ENCODE results near the gene NPAS2. TPM values are rescaled to one million over a fixed set of nuclear protein-coding genes. Genes with fewer than 3 reads are reported as not detected.

NPAS2 gene
- total RNA-seq, 2 experiments from 2014 or later: 5.8 to 5.9 TPM

- CTCF ChIA-PET: no interaction called here
- H3K36me3 Mint-ChIP-seq (ENCODE audit: low read depth): peaks cover 21% of the 10 kb centered on the region
- no peaks in the 10 kb centered on the region for H3K4me1 Mint-ChIP-seq (ENCODE audit: low read depth)
- H3K9me3 Mint-ChIP-seq: no peaks in the 10 kb centered on the region
- no peak overlapping the region for H3K27ac Mint-ChIP-seq
- DNase-seq: no peak
- intact Hi-C loops (cut with micrococcal nuclease): no loop called here
- H3K4me3 Mint-ChIP-seq: no peak overlapping the region
- no peaks in the 10 kb centered on the region for H3K27me3 Mint-ChIP-seq (ENCODE audit: low read depth)
These were observed 199.0 kb downstream of the NPAS2 start for GRCh38 chr2:101018934-101019333.

- H3K27me3 Mint-ChIP-seq (ENCODE audit: low read depth): no peaks in the 10 kb centered on the region
- CTCF ChIA-PET: interaction anchor here (1.0 to 1.6 kb wide), 3 partner anchors 9 to 14 kb away, joined by 3 to 5 read pairs (median 3); no protein-coding TSS in a partner anchor
- no peaks in the 10 kb centered on the region for H3K4me1 Mint-ChIP-seq (ENCODE audit: low read depth)
- H3K4me3 Mint-ChIP-seq: no peak overlapping the region
- no peaks in the 10 kb centered on the region for H3K9me3 Mint-ChIP-seq
- intact Hi-C loops (cut with micrococcal nuclease): no loop called here
- H3K36me3 Mint-ChIP-seq (ENCODE audit: low read depth): peaks cover 11% of the 10 kb centered on the region
- DNase-seq: no peak
- no peak overlapping the region for H3K27ac Mint-ChIP-seq
These were observed 202.3 kb downstream of the NPAS2 start for GRCh38 chr2:101022221-101022620.

GRCh38 chr2:101023327-101024107, 203.6 kb downstream of the NPAS2 start:
- Mint-ChIP-seq H3K9me3 (no peaks in the 10 kb centered on the region), H3K27ac (no peak overlapping the region), H3K4me1 (ENCODE audit: low read depth) (no peaks in the 10 kb centered on the region), H3K27me3 (ENCODE audit: low read depth) (no peaks in the 10 kb centered on the region), H3K36me3 (ENCODE audit: low read depth) (peaks cover 11% of the 10 kb centered on the region), H3K4me3 (no peak overlapping the region)
- intact Hi-C loops (cut with micrococcal nuclease): no loop called here
- DNase-seq: no peak
- CTCF ChIA-PET: interaction anchor here (1.2 to 1.6 kb wide), 2 partner anchors 11 to 13 kb away, joined by 3 to 5 read pairs; no protein-coding TSS in a partner anchor

GRCh38 chr2:101025561-101025960, 205.6 kb downstream of the NPAS2 start:
- no peak overlapping the region for H3K27ac Mint-ChIP-seq
- peaks cover 7% of the 10 kb centered on the region for H3K36me3 Mint-ChIP-seq (ENCODE audit: low read depth)
- no peak for DNase-seq
- CTCF ChIA-PET: interaction anchor here (0.8 to 1.2 kb wide), 2 partner anchors 64 to 206 kb away, joined by 3 read pairs; no protein-coding TSS in a partner anchor
- H3K9me3 Mint-ChIP-seq: no peaks in the 10 kb centered on the region
- no peak overlapping the region for H3K4me3 Mint-ChIP-seq
- H3K4me1 Mint-ChIP-seq (ENCODE audit: low read depth): no peaks in the 10 kb centered on the region
- H3K27me3 Mint-ChIP-seq (ENCODE audit: low read depth): no peaks in the 10 kb centered on the region
- intact Hi-C loops (cut with micrococcal nuclease): no loop called here

GRCh38 chr2:101026253-101026701, 206.3 kb downstream of the NPAS2 start:
- no peaks in the 10 kb centered on the region for H3K9me3 Mint-ChIP-seq
- intact Hi-C loops (cut with micrococcal nuclease): no loop called here
- H3K27me3 Mint-ChIP-seq (ENCODE audit: low read depth): no peaks in the 10 kb centered on the region
- H3K4me1 Mint-ChIP-seq (ENCODE audit: low read depth): no peaks in the 10 kb centered on the region
- CTCF ChIA-PET: interaction anchor here (1.5 to 2.5 kb wide), 2 partner anchors 11 to 179 kb away, joined by 5 to 10 read pairs; no protein-coding TSS in a partner anchor
- H3K27ac Mint-ChIP-seq: no peak overlapping the region
- H3K4me3 Mint-ChIP-seq: no peak overlapping the region
- H3K36me3 Mint-ChIP-seq (ENCODE audit: low read depth): peaks cover 7% of the 10 kb centered on the region
- DNase-seq: no peak

- intact Hi-C loops (cut with micrococcal nuclease): no loop called here
- Mint-ChIP-seq H3K4me3 (no peak overlapping the region), H3K36me3 (ENCODE audit: low read depth) (peaks cover 6% of the 10 kb centered on the region), H3K27me3 (ENCODE audit: low read depth) (no peaks in the 10 kb centered on the region), H3K9me3 (no peaks in the 10 kb centered on the region), H3K4me1 (ENCODE audit: low read depth) (no peaks in the 10 kb centered on the region), H3K27ac (no peak overlapping the region)
- CTCF ChIA-PET: interaction anchor here (0.5 to 2.5 kb wide), 3 partner anchors 10 to 308 kb away, joined by 3 to 10 read pairs (median 5); no protein-coding TSS in a partner anchor
- no peak for DNase-seq
These were observed 207.1 kb downstream of the NPAS2 start for GRCh38 chr2:101026923-101027469.

DNA sequence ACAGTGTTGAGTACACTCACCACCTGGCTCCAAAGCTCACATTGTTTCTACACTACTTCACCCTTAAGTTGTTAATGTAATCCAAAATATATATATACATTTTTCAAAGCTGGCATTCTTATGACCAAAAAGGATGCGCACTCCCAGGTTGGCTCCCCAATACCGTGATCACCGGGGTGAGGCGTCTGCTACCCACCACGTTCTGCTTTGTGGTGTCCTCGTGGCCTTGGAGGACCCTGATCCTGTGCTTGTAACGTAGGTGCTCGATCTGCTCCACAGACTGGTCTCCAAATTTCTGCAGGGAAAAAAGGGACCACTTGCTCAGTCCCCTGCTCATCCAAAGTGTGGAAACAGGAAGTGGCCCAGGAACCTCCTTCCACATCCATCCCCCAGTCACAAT, 207.9 kb downstream of the NPAS2 start:
- Mint-ChIP-seq H3K27me3 (ENCODE audit: low read depth) (no peaks in the 10 kb centered on the region), H3K4me1 (ENCODE audit: low read depth) (no peaks in the 10 kb centered on the region), H3K9me3 (no peaks in the 10 kb centered on the region), H3K36me3 (ENCODE audit: low read depth) (peaks cover 4% of the 10 kb centered on the region), H3K4me3 (no peak overlapping the region), H3K27ac (no peak overlapping the region)
- CTCF ChIA-PET: interaction anchor here (0.5 to 2.5 kb wide), 4 partner anchors 9 to 307 kb away, joined by 3 to 10 read pairs (median 7); no protein-coding TSS in a partner anchor
- intact Hi-C loops (cut with micrococcal nuclease): no loop called here
- no peak for DNase-seq

DNA sequence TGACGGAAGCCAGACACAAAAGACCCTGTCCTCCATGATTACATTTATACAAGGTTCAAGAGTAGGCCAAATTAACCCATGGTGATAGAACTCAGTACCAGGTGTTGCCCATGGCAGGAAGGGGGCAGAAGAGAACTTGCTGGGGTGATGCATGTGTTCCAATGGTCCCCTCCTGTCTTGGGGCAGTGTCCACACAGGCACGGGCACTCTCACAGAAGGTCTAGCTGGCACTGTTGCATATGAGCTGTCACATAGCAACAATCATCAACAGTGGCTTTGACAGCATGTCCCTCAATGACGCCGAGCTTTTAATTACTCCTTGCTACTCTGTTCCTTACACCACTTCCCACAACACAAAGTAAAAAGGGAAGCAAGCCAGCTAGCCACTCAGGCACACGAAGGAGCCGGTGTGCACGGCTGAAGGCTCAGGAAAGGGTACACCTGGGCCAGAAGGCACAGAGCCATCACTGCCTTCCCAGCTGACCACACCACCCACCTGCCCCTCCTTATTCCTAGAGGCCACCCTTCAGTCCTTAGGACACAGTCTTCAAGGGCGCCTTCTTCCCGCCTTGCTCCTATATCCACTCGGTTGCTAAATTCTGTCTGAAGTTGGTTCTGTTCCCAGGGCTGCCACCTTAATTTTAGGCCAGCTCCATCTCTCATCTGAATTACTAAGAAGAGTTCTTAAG, 211.1 kb downstream of the NPAS2 start:
- H3K4me1 Mint-ChIP-seq (ENCODE audit: low read depth): no peaks in the 10 kb centered on the region
- H3K4me3 Mint-ChIP-seq: no peak overlapping the region
- H3K27ac Mint-ChIP-seq: no peak overlapping the region
- intact Hi-C loops (cut with micrococcal nuclease): no loop called here
- CTCF ChIA-PET: interaction anchor here (0.9 to 1.9 kb wide), 4 partner anchors 19 to 174 kb away, joined by 3 to 5 read pairs (median 4); no protein-coding TSS in a partner anchor
- no peak for DNase-seq
- H3K36me3 Mint-ChIP-seq (ENCODE audit: low read depth): no peaks in the 10 kb centered on the region
- no peaks in the 10 kb centered on the region for H3K27me3 Mint-ChIP-seq (ENCODE audit: low read depth)
- H3K9me3 Mint-ChIP-seq: no peaks in the 10 kb centered on the region

GRCh38 chr2:101032084-101032776, 212.3 kb downstream of the NPAS2 start:
- Mint-ChIP-seq H3K4me1 (ENCODE audit: low read depth) (no peaks in the 10 kb centered on the region), H3K36me3 (ENCODE audit: low read depth) (no peaks in the 10 kb centered on the region), H3K9me3 (no peaks in the 10 kb centered on the region), H3K27me3 (ENCODE audit: low read depth) (no peaks in the 10 kb centered on the region), H3K27ac (no peak overlapping the region), H3K4me3 (no peak overlapping the region)
- no peak for DNase-seq
- CTCF ChIA-PET: interaction anchor here (0.6 to 1.9 kb wide), 5 partner anchors 9 to 212 kb away, joined by 3 to 5 read pairs (median 3); no protein-coding TSS in a partner anchor
- intact Hi-C loops (cut with micrococcal nuclease): no loop called here

GRCh38 chr2:101036562-101036961, 216.6 kb downstream of the NPAS2 start:
- no peaks in the 10 kb centered on the region for H3K27me3 Mint-ChIP-seq (ENCODE audit: low read depth)
- no peaks in the 10 kb centered on the region for H3K9me3 Mint-ChIP-seq
- H3K36me3 Mint-ChIP-seq (ENCODE audit: low read depth): no peaks in the 10 kb centered on the region
- intact Hi-C loops (cut with micrococcal nuclease): no loop called here
- CTCF ChIA-PET: interaction anchor here (0.6 to 4.1 kb wide), 21 partner anchors 9 to 442 kb away, joined by 3 to 52 read pairs (median 4); no protein-coding TSS in a partner anchor
- no peak for DNase-seq
- H3K27ac Mint-ChIP-seq: no peak overlapping the region
- no peak overlapping the region for H3K4me3 Mint-ChIP-seq
- H3K4me1 Mint-ChIP-seq (ENCODE audit: low read depth): no peaks in the 10 kb centered on the region

GRCh38 chr2:101037161-101037755, 217.3 kb downstream of the NPAS2 start:
- no peaks in the 10 kb centered on the region for H3K9me3 Mint-ChIP-seq
- intact Hi-C loops (cut with micrococcal nuclease): no loop called here
- no peak for DNase-seq
- no peaks in the 10 kb centered on the region for H3K4me1 Mint-ChIP-seq (ENCODE audit: low read depth)
- no peak overlapping the region for H3K27ac Mint-ChIP-seq
- H3K36me3 Mint-ChIP-seq (ENCODE audit: low read depth): no peaks in the 10 kb centered on the region
- CTCF ChIA-PET: interaction anchor here (0.6 to 4.1 kb wide), 20 partner anchors 9 to 327 kb away, joined by 3 to 52 read pairs (median 4); no protein-coding TSS in a partner anchor
- no peak overlapping the region for H3K4me3 Mint-ChIP-seq
- no peaks in the 10 kb centered on the region for H3K27me3 Mint-ChIP-seq (ENCODE audit: low read depth)

All from activated naive CD4-positive, alpha-beta T cell treated with anti-CD3 and anti-CD28 coated beads for 36 hours (primary cell).